IMR-90 (cell line): ENCODE measurements around the gene PRPF8. TPM values are rescaled to one million over a fixed set of nuclear protein-coding genes. Genes with fewer than 3 reads are reported as not detected.

Source experiments
- ATAC-seq: fragments of 200-7000 bp; cut with Tn5 transposase; 2 replicates; pipeline ENCODE4 v1.9.1; 2020; ENCODE audit warnings: low read depth, mild to moderate bottlenecking, moderate library complexity
- BruUV-seq: library from RNA; stranded (reverse); fragments of 400-500 nt; replicated peaks from 2 replicates; lab custom pipeline; 2021; lab: Mats Ljungman, UMichigan
- CTCF ChIA-PET: fragments of 300-600 bp; formaldehyde crosslinking; extraction: SDS; loops from one replicate; lab custom pipeline; 2021; ENCODE audit warnings: antibody characterized with exemption; lab: Yijun Ruan, JAX
- POLR2A ChIA-PET: fragments of 300-600 bp; sonication (Branson Sonifier 250); formaldehyde crosslinking; loops from one replicate; lab custom pipeline; 2022; ENCODE audit warnings: antibody characterized with exemption; ENCODE audit not compliant: unreplicated experiment; lab: Charles Lee
- DNase-seq: peaks from one replicate; pipeline ENCODE4 v3.0.0; 2013
- H2AFZ ChIP-seq: replicated peaks from 2 replicates; pipeline ENCODE3; 2013; ENCODE audit warnings: low read length, mild to moderate bottlenecking; ENCODE audit not compliant: poor library complexity
- H2AK5ac ChIP-seq: 2 replicates; pipeline ENCODE4 v1.6.1; 2013; ENCODE audit warnings: low read depth, low read length, inconsistent platforms
- H2AK9ac ChIP-seq: replicated peaks from 2 replicates; pipeline ENCODE3; 2013; ENCODE audit warnings: mild to moderate bottlenecking, low read depth, low read length, moderate library complexity; ENCODE audit not compliant: poor library complexity
- H2BK120ac ChIP-seq: 2 replicates; pipeline ENCODE4 v1.6.1; 2013; ENCODE audit warnings: low read depth, low read length, inconsistent platforms
- H2BK15ac ChIP-seq: 3 replicates; pipeline ENCODE4 v1.6.1; 2013; ENCODE audit warnings: low read depth, low read length, inconsistent platforms
- H2BK20ac ChIP-seq: 2 replicates; pipeline ENCODE4 v1.6.1; 2013; ENCODE audit warnings: low read depth, mild to moderate bottlenecking, inconsistent platforms, low read length, moderate library complexity
- H2BK5ac ChIP-seq: 2 replicates; pipeline ENCODE4 v1.6.1; 2013; ENCODE audit warnings: mild to moderate bottlenecking, low read depth, low read length, inconsistent platforms; ENCODE audit not compliant: poor library complexity, severe bottlenecking
- H3K14ac ChIP-seq: replicated peaks from 2 replicates; pipeline ENCODE4 v1.6.1; 2013; ENCODE audit warnings: low read depth, low read length, inconsistent platforms
- H3K18ac ChIP-seq: 2 replicates; pipeline ENCODE4 v1.6.1; 2013; ENCODE audit warnings: low read depth, low read length, control low read depth
- H3K23ac ChIP-seq: 2 replicates; pipeline ENCODE4 v1.6.1; 2013; ENCODE audit warnings: low read depth, low read length, inconsistent platforms
- H3K27ac ChIP-seq: 2 replicates; pipeline ENCODE4 v1.5.1; 2013; ENCODE audit warnings: mild to moderate bottlenecking, control low read depth, low read length; ENCODE audit not compliant: insufficient read depth
- H3K27me3 ChIP-seq: 2 replicates; pipeline ENCODE4 v1.6.1; 2013; ENCODE audit warnings: low read length; ENCODE audit not compliant: control insufficient read depth, insufficient read depth
- H3K36me3 ChIP-seq: 2 replicates; pipeline ENCODE4 v1.6.1; 2013; ENCODE audit warnings: low read length, mixed read lengths; ENCODE audit not compliant: control insufficient read depth, insufficient read depth
- H3K4ac ChIP-seq: 2 replicates; pipeline ENCODE4 v1.6.1; 2013; ENCODE audit warnings: low read depth, low read length, inconsistent platforms
- H3K4me1 ChIP-seq: 2 replicates; pipeline ENCODE4 v1.6.1; 2013; ENCODE audit warnings: low read length, mixed read lengths; ENCODE audit not compliant: control insufficient read depth, insufficient read depth
- H3K4me2 ChIP-seq: 2 replicates; pipeline ENCODE4 v1.6.1; 2013; ENCODE audit warnings: low read depth, mild to moderate bottlenecking, control low read depth, low read length, moderate library complexity
- H3K4me3 ChIP-seq: 2 replicates; pipeline ENCODE4 v1.5.1; 2013; ENCODE audit warnings: low read depth, mild to moderate bottlenecking, control low read depth, low read length, moderate library complexity; ENCODE audit not compliant: insufficient read depth
- H3K56ac ChIP-seq: 2 replicates; pipeline ENCODE4 v1.6.1; 2013; ENCODE audit warnings: low read length, inconsistent platforms; ENCODE audit not compliant: insufficient read depth; ENCODE audit errors: extremely low read depth
- H3K79me1 ChIP-seq, 2 experiments: 2 replicates each; pipeline ENCODE4 v1.6.1; 2013; ENCODE audit warnings: low read length in 2 of 2, inconsistent platforms in 1 of 2, low read depth in 1 of 2
- H3K9ac ChIP-seq: 2 replicates; pipeline ENCODE4 v1.6.1; 2013; ENCODE audit warnings: low read depth, low read length, control low read depth
- H3K9me1 ChIP-seq: 2 replicates; pipeline ENCODE4 v1.6.1; 2013; ENCODE audit warnings: low read length, inconsistent platforms; ENCODE audit not compliant: insufficient read depth
- H3K9me3 ChIP-seq: 2 replicates; pipeline ENCODE4 v1.6.1; 2013; ENCODE audit warnings: low read length; ENCODE audit not compliant: control insufficient read depth, insufficient read depth
- H4K20me1 ChIP-seq: 2 replicates; pipeline ENCODE4 v1.6.1; 2013; ENCODE audit warnings: low read length, inconsistent platforms; ENCODE audit not compliant: insufficient read depth
- H4K5ac ChIP-seq: 2 replicates; pipeline ENCODE4 v1.6.1; 2013; ENCODE audit warnings: mild to moderate bottlenecking, low read depth, low read length, control low read depth
- H4K8ac ChIP-seq, 2 experiments: 2 replicates each; pipeline ENCODE4 v1.6.1; 2013; ENCODE audit warnings: low read depth in 2 of 2, low read length in 2 of 2, control low read depth in 1 of 2, inconsistent platforms in 1 of 2
- H4K91ac ChIP-seq: 2 replicates; pipeline ENCODE4 v1.6.1; 2013; ENCODE audit warnings: low read depth, low read length, inconsistent platforms; ENCODE audit not compliant: insufficient read depth
- BHLHE40 ChIP-seq: fragments of 150-350 bp; IDR thresholded peaks from 2 replicates; pipeline ENCODE4 v1.6.1; 2016; ENCODE audit warnings: mild to moderate bottlenecking, low read depth, low read length
- CEBPB ChIP-seq: IDR thresholded peaks from 2 replicates; pipeline ENCODE4 v1.6.1; 2012; ENCODE audit warnings: low read depth, low read length, improper control_type of control experiment
- CHD1 ChIP-seq: IDR thresholded peaks from 2 replicates; pipeline ENCODE4 v1.6.1; 2012; ENCODE audit warnings: low read depth, low read length, improper control_type of control experiment
- FOS ChIP-seq: fragments of 150-350 bp; IDR thresholded peaks from 2 replicates; pipeline ENCODE4 v1.6.1; 2016; ENCODE audit warnings: low read depth, low read length
- MAFK ChIP-seq: IDR thresholded peaks from 2 replicates; pipeline ENCODE4 v1.6.1; 2012; ENCODE audit warnings: low read depth, low read length, improper control_type of control experiment
- MAZ ChIP-seq: IDR thresholded peaks from 2 replicates; pipeline ENCODE4 v1.6.1; 2012; ENCODE audit warnings: low read depth, mild to moderate bottlenecking, low read length, improper control_type of control experiment, moderate library complexity, borderline replicate concordance
- MXI1 ChIP-seq: IDR thresholded peaks from 2 replicates; pipeline ENCODE4 v1.6.1; 2012; ENCODE audit warnings: low read depth, mild to moderate bottlenecking, low read length, moderate library complexity, borderline replicate concordance
- NFE2L2 ChIP-seq: fragments of 150-350 bp; IDR thresholded peaks from 2 replicates; pipeline ENCODE4 v1.6.1; 2016; ENCODE audit warnings: low read depth, mild to moderate bottlenecking, low read length
- POLR2A ChIP-seq: IDR thresholded peaks from 2 replicates; pipeline ENCODE4 v1.6.1; 2012; ENCODE audit warnings: mild to moderate bottlenecking, low read depth, low read length
- RCOR1 ChIP-seq: IDR thresholded peaks from 2 replicates; pipeline ENCODE4 v1.6.1; 2012; ENCODE audit warnings: mild to moderate bottlenecking, low read length, improper control_type of control experiment; ENCODE audit not compliant: insufficient replicate concordance
- SMC3 ChIP-seq: fragments of 150-350 bp; IDR thresholded peaks from 2 replicates; pipeline ENCODE4 v1.6.1; 2016; ENCODE audit warnings: low read depth, mild to moderate bottlenecking, antibody characterized with exemption, low read length, moderate library complexity
- WGBS, 2 experiments: methylation state at CpG; one replicate each; pipeline versions ENCODE4 v1.1.5 to v1.1.7; 2013; ENCODE audit warnings: missing lambda C conversion rate in 2 of 2; ENCODE audit not compliant: insufficient read length in 1 of 2; ENCODE audit errors: extremely low coverage in 2 of 2; 5-methylcytosine and 5-hydroxymethylcytosine counted together
- dilution Hi-C: fragments of 300-500 bp; cut with HindIII; formaldehyde crosslinking; loops from one replicate; pipeline ENCODE4 v1.14.3; 2018; ENCODE audit warnings: low sequenced_read_pairs; ENCODE audit not compliant: unreplicated experiment
- in situ Hi-C: fragments of 300-500 bp; cut with MboI; formaldehyde crosslinking; loops from 3 replicates; pipeline ENCODE4 v1.14.3; 2019; ENCODE audit warnings: low sequenced_read_pairs, inconsistent platforms, mixed read lengths
- intact Hi-C: fragments of 100-400 bp; cut with micrococcal nuclease; formaldehyde crosslinking; loops from 2 replicates; pipeline ENCODE4 v1.10.0; 2022
- polyA plus RNA-seq, 3 experiments: library from polyadenylated mRNA; depleted of rRNA; stranded (reverse); fragments of >200 nt; gene quantifications; 2 replicates each; pipeline ENCODE4 v1.2.3, GENCODE V29; 2012; ENCODE audit warnings: low replicate concordance in 1 of 3
- total RNA-seq: library from RNA; depleted of rRNA; stranded (reverse); fragments of >200 nt; gene quantifications from 2 replicates; pipeline ENCODE4 v1.2.3, GENCODE V29; 2012
- TF ChIP-seq, protein P1 (sequence below): fragments of 150-350 bp; IDR thresholded peaks from 2 replicates; pipeline ENCODE4 v1.6.1; 2016; ENCODE audit warnings: low read depth, mild to moderate bottlenecking, low read length, moderate library complexity, borderline replicate concordance
- TF ChIP-seq, protein P2 (sequence below): fragments of 150-350 bp; IDR thresholded peaks from 2 replicates; pipeline ENCODE4 v1.6.1; 2017; ENCODE audit warnings: mild to moderate bottlenecking, antibody characterized with exemption, low read length, low read depth
- TF ChIP-seq, protein P3 (sequence below): conservative IDR thresholded peaks from 2 replicates; pipeline ENCODE4 v1.5.1; 2012; ENCODE audit warnings: mild to moderate bottlenecking, low read depth, low read length, improper control_type of control experiment

PRPF8 gene
- total and polyA plus RNA-seq, 2 of the 4 experiments (the other 2 are of a cell fraction): 141 to 160 TPM

DNA sequence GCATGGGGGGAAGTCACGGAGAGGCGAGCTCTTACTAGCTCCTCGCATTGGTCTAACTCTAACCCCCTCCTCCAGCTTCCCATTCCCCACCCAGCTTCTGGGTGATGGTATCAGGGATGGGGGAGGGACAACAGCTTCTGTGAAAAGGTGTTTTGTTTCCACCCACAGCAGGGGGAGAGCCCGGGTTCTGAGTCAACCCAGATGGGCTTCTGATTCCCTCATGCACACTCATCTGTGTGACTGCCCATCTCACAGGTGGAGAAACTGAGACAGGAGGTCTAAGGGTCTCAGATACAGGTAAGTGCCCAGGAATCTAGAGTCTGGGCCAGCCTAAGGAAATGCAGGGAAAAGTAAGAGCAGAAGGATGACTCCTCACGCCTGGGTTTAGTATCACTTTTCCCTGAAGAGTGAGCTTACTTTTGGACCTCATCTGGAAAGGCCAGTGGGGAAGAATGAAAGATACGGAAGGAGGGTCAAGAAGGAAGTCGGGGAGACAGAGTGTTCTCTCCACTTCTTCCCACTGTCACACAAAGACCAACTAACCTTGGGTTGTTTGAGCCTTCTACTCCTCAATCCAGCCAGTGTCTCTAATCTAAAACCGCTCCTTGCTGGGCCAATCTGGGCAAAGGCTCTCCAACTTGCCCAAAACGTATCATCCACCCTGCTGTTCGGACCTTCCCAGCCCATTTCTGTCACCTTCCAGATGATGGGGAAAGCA is 28.7 kb upstream of the PRPF8 start:
- in situ Hi-C loops: loop anchor here (25.0 kb wide), 1 partner anchor 324 kb away; the partner anchor contains the start of genes DPH1, OVCA2 and RTN4RL1
- CTCF ChIA-PET: interaction anchor here (0.9 to 1.4 kb wide), 2 partner anchors 44 to 71 kb away, joined by 5 read pairs; no protein-coding TSS in a partner anchor
- Histone ChIP-seq H4K20me1 (peaks cover 54% of the 10 kb centered on the region), H3K27me3 (no peaks in the 10 kb centered on the region), H3K4me1 (peaks cover 28% of the 10 kb centered on the region), H2AFZ (no peak overlapping the region), H2BK20ac (no peak overlapping the region), H2AK5ac (peak overlapping the region; percentile 75), H3K4me2 (peak overlapping the region; percentile 86), H3K36me3 (peaks cover 32% of the 10 kb centered on the region), H3K14ac (peak overlapping the region; percentile 98; the same call in 1 of the 2 replicates), H2BK15ac (peak overlapping the region; percentile 15; the same call in 1 of the 3 replicates), H4K5ac (peak overlapping the region; percentile 5; the same call in 1 of the 2 replicates), H3K27ac (peak overlapping the region; percentile 97), H2AK9ac (peak overlapping the region; percentile 32), H4K91ac (peak overlapping the region; percentile 84), H4K8ac (peak overlapping the region; percentile 26 to 73; a peak in 2 of 4 replicates), H3K9me1 (peaks cover 12% of the 10 kb centered on the region), H3K4ac (peak overlapping the region; percentile 94), H2BK120ac (peak overlapping the region; percentile 67; the same call in 1 of the 2 replicates), H3K18ac (peak overlapping the region; percentile 67; the same call in 1 of the 2 replicates), H3K4me3 (peak overlapping the region; percentile 56), H3K9me3 (no peaks in the 10 kb centered on the region), H3K9ac (peak overlapping the region; percentile 94), H3K23ac (peak overlapping the region; percentile 85), H2BK5ac (peak overlapping the region; percentile 89), H3K79me1 (peaks cover 0 to 61% of the 10 kb centered on the region in 2 experiments; a peak in 2 of 4 replicates), H3K56ac (peak overlapping the region; percentile 96)
- ATAC-seq (no peak), DNase-seq (no peak)
- BruUV-seq: TSS peak; percentile 46
- dilution Hi-C loops: no loop called here
- intact Hi-C loops: no loop called here
- POLR2A ChIA-PET: no interaction called here
- 60% methylated on average over 1 of the region's 10 CpGs; no CpG with 5 or more reads in 1 of the 2 experiments for whole genome bisulfite sequencing, 2 experiments
- TF ChIP-seq, protein P1, sequence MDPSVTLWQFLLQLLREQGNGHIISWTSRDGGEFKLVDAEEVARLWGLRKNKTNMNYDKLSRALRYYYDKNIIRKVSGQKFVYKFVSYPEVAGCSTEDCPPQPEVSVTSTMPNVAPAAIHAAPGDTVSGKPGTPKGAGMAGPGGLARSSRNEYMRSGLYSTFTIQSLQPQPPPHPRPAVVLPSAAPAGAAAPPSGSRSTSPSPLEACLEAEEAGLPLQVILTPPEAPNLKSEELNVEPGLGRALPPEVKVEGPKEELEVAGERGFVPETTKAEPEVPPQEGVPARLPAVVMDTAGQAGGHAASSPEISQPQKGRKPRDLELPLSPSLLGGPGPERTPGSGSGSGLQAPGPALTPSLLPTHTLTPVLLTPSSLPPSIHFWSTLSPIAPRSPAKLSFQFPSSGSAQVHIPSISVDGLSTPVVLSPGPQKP: no peak
- TF ChIP-seq, protein P2, sequence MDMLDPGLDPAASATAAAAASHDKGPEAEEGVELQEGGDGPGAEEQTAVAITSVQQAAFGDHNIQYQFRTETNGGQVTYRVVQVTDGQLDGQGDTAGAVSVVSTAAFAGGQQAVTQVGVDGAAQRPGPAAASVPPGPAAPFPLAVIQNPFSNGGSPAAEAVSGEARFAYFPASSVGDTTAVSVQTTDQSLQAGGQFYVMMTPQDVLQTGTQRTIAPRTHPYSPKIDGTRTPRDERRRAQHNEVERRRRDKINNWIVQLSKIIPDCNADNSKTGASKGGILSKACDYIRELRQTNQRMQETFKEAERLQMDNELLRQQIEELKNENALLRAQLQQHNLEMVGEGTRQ: no peak
- TF ChIP-seq SMC3: no peak
- TF ChIP-seq CEBPB: no peak
- TF ChIP-seq MXI1: no peak
- TF ChIP-seq NFE2L2: no peak
- no peak for TF ChIP-seq RCOR1
- TF ChIP-seq BHLHE40: no peak
- TF ChIP-seq MAFK: no peak
- TF ChIP-seq POLR2A: no peak
- no peak for TF ChIP-seq FOS
- TF ChIP-seq, protein P3, sequence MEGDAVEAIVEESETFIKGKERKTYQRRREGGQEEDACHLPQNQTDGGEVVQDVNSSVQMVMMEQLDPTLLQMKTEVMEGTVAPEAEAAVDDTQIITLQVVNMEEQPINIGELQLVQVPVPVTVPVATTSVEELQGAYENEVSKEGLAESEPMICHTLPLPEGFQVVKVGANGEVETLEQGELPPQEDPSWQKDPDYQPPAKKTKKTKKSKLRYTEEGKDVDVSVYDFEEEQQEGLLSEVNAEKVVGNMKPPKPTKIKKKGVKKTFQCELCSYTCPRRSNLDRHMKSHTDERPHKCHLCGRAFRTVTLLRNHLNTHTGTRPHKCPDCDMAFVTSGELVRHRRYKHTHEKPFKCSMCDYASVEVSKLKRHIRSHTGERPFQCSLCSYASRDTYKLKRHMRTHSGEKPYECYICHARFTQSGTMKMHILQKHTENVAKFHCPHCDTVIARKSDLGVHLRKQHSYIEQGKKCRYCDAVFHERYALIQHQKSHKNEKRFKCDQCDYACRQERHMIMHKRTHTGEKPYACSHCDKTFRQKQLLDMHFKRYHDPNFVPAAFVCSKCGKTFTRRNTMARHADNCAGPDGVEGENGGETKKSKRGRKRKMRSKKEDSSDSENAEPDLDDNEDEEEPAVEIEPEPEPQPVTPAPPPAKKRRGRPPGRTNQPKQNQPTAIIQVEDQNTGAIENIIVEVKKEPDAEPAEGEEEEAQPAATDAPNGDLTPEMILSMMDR: no peak
- no peak for TF ChIP-seq CHD1
- no peak for TF ChIP-seq MAZ
